Measurements from ENCODE around the gene VSTM1. TPM values are rescaled to one million over a fixed set of nuclear protein-coding genes. Genes with fewer than 3 reads are reported as not detected.

VSTM1 gene
- total RNA-seq, 1 experiment from 2014 or later: not detected

- Histone ChIP-seq H2AFZ (ENCODE audit: low read length) (no peak overlapping the region), H4K91ac (ENCODE audit: insufficient read length, low read depth, low read length) (no peak overlapping the region), H4K5ac (ENCODE audit: insufficient read length, low read depth, low read length) (no peak overlapping the region), H4K8ac (replicated peaks; ENCODE audit: insufficient read length, low read depth, low read length) (no peak overlapping the region), H3K18ac (ENCODE audit: insufficient read length, low read depth, low read length) (peak overlapping the region; percentile 7), H2BK12ac (ENCODE audit: insufficient read length, low read depth, low read length) (no peak overlapping the region), H3K14ac (ENCODE audit: insufficient read depth, low read length) (no peak overlapping the region), H2BK20ac (ENCODE audit: low read depth, low read length, poor library complexity, severe bottlenecking) (no peak overlapping the region), H3K4me2 (ENCODE audit: insufficient read depth, insufficient read length, low read length) (peak overlapping the region; percentile 22), H3K56ac (ENCODE audit: insufficient read length, low read depth, low read length) (no peak overlapping the region), H3K79me1 (ENCODE audit: insufficient read depth, low read depth, low read length, poor library complexity, severe bottlenecking) (no peaks in the 10 kb centered on the region), H3K79me2 (ENCODE audit: insufficient read depth, low read length) (no peaks in the 10 kb centered on the region), H3K27ac (ENCODE audit: insufficient read length, low read depth, low read length) (no peak overlapping the region), H2BK5ac (ENCODE audit: insufficient read length, low read length) (no peak overlapping the region), H4K20me1 (ENCODE audit: control insufficient read depth, insufficient read depth, insufficient read length) (no peaks in the 10 kb centered on the region), H2BK120ac (ENCODE audit: low read depth, low read length, poor library complexity, severe bottlenecking) (no peak overlapping the region), H3K4me1 (ENCODE audit: insufficient read depth, low read length) (no peaks in the 10 kb centered on the region; the same call in 1 of the 2 replicates), H3K23me2 (ENCODE audit: insufficient read length, low read depth, low read length, poor library complexity, severe bottlenecking) (no peaks in the 10 kb centered on the region), H3K23ac (ENCODE audit: insufficient read length, low read depth, low read length) (no peak overlapping the region), H3K27me3 (ENCODE audit: insufficient read depth, low read length) (no peaks in the 10 kb centered on the region), H3T11ph (ENCODE audit: low read length) (no peak overlapping the region), H2AK5ac (ENCODE audit: insufficient read length, low read length) (no peak overlapping the region), H2BK15ac (ENCODE audit: low read depth, low read length) (no peak overlapping the region), H3K4ac (ENCODE audit: low read depth, low read length) (no peak overlapping the region), H3K9me3 (ENCODE audit: control insufficient read depth, low read depth, low read length) (no peaks in the 10 kb centered on the region), H3K9ac (ENCODE audit: extremely low read depth, insufficient read length, low read length) (no peak overlapping the region)
- peak; percentile 63 for DNase-seq
- WGBS (ENCODE audit: extremely low coverage, insufficient read length, low lambda C conversion rate): no CpG with 5 or more reads among the region's 36 CpGs
- peak overlapping the region in 1 of 3 experiments; percentile 70; a peak in 2 of 7 replicates for H3K27ac Mint-ChIP-seq
- H3K36me3 Mint-ChIP-seq (ENCODE audit: insufficient read depth in 1 of 3, low read depth in 3 of 3): no peaks in the 10 kb centered on the region
- no peak for TF ChIP-seq CTCF (conservative IDR thresholded peaks at IDR 0.05)
- peaks cover 23% of the 10 kb centered on the region for H3K27me3 Mint-ChIP-seq (ENCODE audit: low read depth)
- H3K4me1 Mint-ChIP-seq: peaks cover 12 to 26% of the 10 kb centered on the region in 2 experiments
- H3K4me3 Mint-ChIP-seq: peak overlapping the region in 1 of 2 experiments; percentile 47; a peak in 3 of 5 replicates
- H3K9me3 Mint-ChIP-seq: peaks cover 0 to 2% of the 10 kb centered on the region in 2 experiments; a peak in 1 of 5 replicates
Measured at GRCh38 chr19:54011507-54012211, 52.0 kb downstream of the VSTM1 start.
